ENCODE data around the gene WDFY2. TPM values are rescaled to one million over a fixed set of nuclear protein-coding genes. Genes with fewer than 3 reads are reported as not detected.

Gene WDFY2
- total RNA-seq, 1 experiment from 2014 or later = 25.7 TPM

- TF ChIP-seq ZNF532 (CRISPR knock-in tag; IDR thresholded peaks at IDR 0.05; ENCODE audit: borderline replicate concordance) (no peak), ERG (CRISPR knock-in tag; IDR thresholded peaks at IDR 0.05) (no peak)
Observed at GRCh38 chr13:51588406-51588949, 4.2 kb downstream of the WDFY2 start (continued).

GRCh38 chr13:51589793-51590192, 5.5 kb downstream of the WDFY2 start:
- POLR2A ChIA-PET = no interaction called here
- Mint-ChIP-seq H3K27ac (peak overlapping the region; percentile 86), H3K4me3 (peak overlapping the region; percentile 18; the same call in 1 of the 2 replicates), H3K27me3 (ENCODE audit: low read depth) (no peaks in the 10 kb centered on the region), H3K36me3 (no peaks in the 10 kb centered on the region), H3K9me3 (no peaks in the 10 kb centered on the region), H3K4me1 (peaks cover 71% of the 10 kb centered on the region)
- DNase-seq (ENCODE audit: low spot score) (no peak), ATAC-seq (no peak)
- CTCF ChIA-PET = interaction anchor here (1.2 kb wide), 1 partner anchor 136 kb away, joined by 3 read pairs; no protein-coding TSS in a partner anchor
- TF ChIP-seq NFATC4 (CRISPR knock-in tag; IDR thresholded peaks at IDR 0.05) (no peak), E2F5 (CRISPR knock-in tag; IDR thresholded peaks at IDR 0.05) (no peak), ZMAT4 (CRISPR knock-in tag; IDR thresholded peaks at IDR 0.05) (no peak), ZNF281 (CRISPR knock-in tag; IDR thresholded peaks at IDR 0.05) (no peak), NR2C2 (CRISPR knock-in tag; IDR thresholded peaks at IDR 0.05) (no peak), GRHL2 (CRISPR knock-in tag; IDR thresholded peaks at IDR 0.05; ENCODE audit: insufficient replicate concordance, severe bottlenecking) (no peak), SOX15 (CRISPR knock-in tag; IDR thresholded peaks at IDR 0.05) (no peak), TEAD4 (CRISPR knock-in tag; IDR thresholded peaks at IDR 0.05) (no peak), CDX4 (CRISPR knock-in tag; IDR thresholded peaks at IDR 0.05; ENCODE audit: borderline replicate concordance) (no peak), PRRX2 (CRISPR knock-in tag; IDR thresholded peaks at IDR 0.05) (no peak), TCF7 (CRISPR knock-in tag; IDR thresholded peaks at IDR 0.05; ENCODE audit: low read depth) (no peak), SMAD3 (CRISPR knock-in tag; IDR thresholded peaks at IDR 0.05; ENCODE audit: borderline replicate concordance) (no peak), ZNF263 (CRISPR knock-in tag; IDR thresholded peaks at IDR 0.05; ENCODE audit: low read depth) (no peak), ERG (CRISPR knock-in tag; IDR thresholded peaks at IDR 0.05) (no peak), MLX (CRISPR knock-in tag; IDR thresholded peaks at IDR 0.05) (no peak), CBFB (CRISPR knock-in tag; IDR thresholded peaks at IDR 0.05; ENCODE audit: low read depth) (no peak), IRF1 (CRISPR knock-in tag; IDR thresholded peaks at IDR 0.05) (no peak), ZNF396 (CRISPR knock-in tag; IDR thresholded peaks at IDR 0.05; ENCODE audit: borderline replicate concordance) (no peak), USF2 (CRISPR knock-in tag; IDR thresholded peaks at IDR 0.05) (no peak), RORB (CRISPR knock-in tag; IDR thresholded peaks at IDR 0.05) (no peak)

All from WTC11 (cell line).